Adrenal gland (tissue), 12 donors: ENCODE measurements around the gene PLEKHG7. TPM values are rescaled to one million over a fixed set of nuclear protein-coding genes. Genes with fewer than 3 reads are reported as not detected.

Source experiments
- DNase-seq, 7 donors: peaks; one replicate each; pipeline ENCODE4 v3.0.0-alpha.2; 2019 to 2020
- H3K27ac ChIP-seq, 5 donors: fragments of 200-600 bp; sonication (generic) in 4 of 5; 1 replicate in 3 of 5; 2 replicates in 2 of 5; pipeline versions ENCODE4 v1.5.1 to v1.8.0; 2016 to 2020; ENCODE audit warnings: mild to moderate bottlenecking in 1 of 5
- H3K27me3 ChIP-seq: fragments of 200-600 bp; 2 replicates; pipeline ENCODE4 v1.8.0; 2021
- H3K36me3 ChIP-seq, 2 donors: fragments of 200-600 bp; replicated peaks in 1 of 2; 1 replicate in 1 of 2; 2 replicates in 1 of 2; pipeline versions ENCODE4 v1.5.1 to v1.8.0; 2018 to 2022
- H3K4me1 ChIP-seq, 2 donors: fragments of 200-600 bp; replicated peaks in 1 of 2; 1 replicate in 1 of 2; 2 replicates in 1 of 2; pipeline versions ENCODE4 v1.5.1 to v1.8.0; 2018 to 2021
- H3K4me3 ChIP-seq, 4 donors: fragments of 200-600 bp; sonication (generic) in 3 of 4; one replicate each; pipeline ENCODE4 v1.5.1; 2016 to 2018
- H3K9me3 ChIP-seq, 3 donors: fragments of 200-600 bp; sonication (generic) in 1 of 3; replicated peaks in 1 of 3; 1 replicate in 2 of 3; 2 replicates in 1 of 3; pipeline versions ENCODE4 v1.5.1 to v1.8.0; 2016 to 2021
- CTCF ChIP-seq, 6 experiments: fragments of 450-650 bp in 4 of 6; fragments of 200-600 bp in 2 of 6; sonication (generic) in 1 of 6; IDR thresholded peaks; 1 replicate in 5 of 6; 2 replicates in 1 of 6; pipeline versions ENCODE4 v1.5.1 to v1.8.0; 2016 to 2021; ENCODE audit warnings: antibody characterized with exemption in 6 of 6, mild to moderate bottlenecking in 2 of 6, moderate library complexity in 1 of 6
- POLR2A ChIP-seq, 2 donors: fragments of 450-650 bp; IDR thresholded peaks; one replicate each; pipeline ENCODE4 v1.6.1; 2017; ENCODE audit warnings: antibody characterized with exemption in 2 of 2, mild to moderate bottlenecking in 2 of 2, moderate library complexity in 1 of 2
- WGBS, 4 donors: extraction: QIAGEN DNeasy Blood & Tissue Kit in 2 of 4; methylation state at CpG; one replicate each; pipeline versions ENCODE4 v1.1.5 to v1.1.7; 2013 to 2017; 5-methylcytosine and 5-hydroxymethylcytosine counted together
- intact Hi-C, 2 donors: fragments of 100-400 bp; cut with DNase I; formaldehyde crosslinking; loops; one replicate each; pipeline versions ENCODE4 v1.14.1 to v1.15.0; 2022 to 2023
- polyA plus RNA-seq, 3 donors: library from polyadenylated mRNA; stranded (reverse); fragments of 200-250 nt in 2 of 3; fragments of 350-450 nt in 1 of 3; fragmentation: Illumina TruSeq in 1 of 3; extraction: RNeasy Lipid Tissue Mini Kit (QIAGEN cat#74804) in 1 of 3; gene quantifications; one replicate each; pipeline ENCODE4 v1.2.3, GENCODE V29; 2013 to 2014
- total RNA-seq, 9 donors: library from RNA; depleted of rRNA in 4 of 9; stranded (reverse); fragments of >200 nt in 4 of 9; fragments of 120-200 nt in 1 of 9; fragmentation: NEBNext Ultra II Directional in 1 of 9; extraction: Animal tissue kit (Norgen Biotek cat#: 25700) in 1 of 9; gene quantifications; one replicate each; pipeline versions ENCODE4 v1.1.0 to v1.2.4, GENCODE V29; 2013 to 2023
- donor health status: healthy with polysubstance abuse.
- donor health status: Bipolar disorder and iron deficiency.
- donor health status: DM: yes; HTN: yes; CAD: no.
- donor health status: DM: no; HTN: no; CAD: no.
- donor health status: DM: no; HTN: no; CAD: no.
- donor health status: DM: yes; HTN: yes; CAD: no.

PLEKHG7 gene
- total and polyA plus RNA-seq, 12 donors = not detected

- WGBS, 4 donors = 84 to 89% (median 88%) methylated on average over 4 of the region's 4 CpGs
- Histone ChIP-seq H3K4me1 (no peaks in the 10 kb centered on the region), H3K27me3 (no peaks in the 10 kb centered on the region), H3K4me3 (no peak overlapping the region), H3K9me3 (no peaks in the 10 kb centered on the region), H3K36me3 (peaks cover 0 to 4% of the 10 kb centered on the region in 2 donors), H3K27ac (no peak overlapping the region)
- TF ChIP-seq POLR2A (IDR thresholded peaks at IDR 0.05) (no peak), CTCF (IDR thresholded peaks at IDR 0.05) (no peak)
- intact Hi-C loops = no loop called here
- no peak for DNase-seq
These were observed 107.6 kb downstream of the PLEKHG7 start for GRCh38 chr12:92810370-92810769.

GRCh38 chr12:92814584-92814983 lies 111.8 kb downstream of the PLEKHG7 start:
- Histone ChIP-seq H3K4me3 (no peak overlapping the region), H3K4me1 (no peaks in the 10 kb centered on the region), H3K9me3 (no peaks in the 10 kb centered on the region), H3K27me3 (no peaks in the 10 kb centered on the region), H3K36me3 (peaks cover 0 to 4% of the 10 kb centered on the region in 2 donors), H3K27ac (no peak overlapping the region)
- 89 to 100% (median 97%) methylated on average over 2 of the region's 2 CpGs for WGBS, 4 donors
- DNase-seq = no peak
- TF ChIP-seq POLR2A (IDR thresholded peaks at IDR 0.05) (no peak), CTCF (IDR thresholded peaks at IDR 0.05) (no peak)
- intact Hi-C loops = no loop called here

- Histone ChIP-seq H3K4me3 (no peak overlapping the region), H3K4me1 (no peaks in the 10 kb centered on the region), H3K36me3 (no peaks in the 10 kb centered on the region), H3K9me3 (no peaks in the 10 kb centered on the region), H3K27me3 (no peaks in the 10 kb centered on the region), H3K27ac (no peak overlapping the region)
- intact Hi-C loops = no loop called here
- DNase-seq = no peak
- 83 to 91% (median 88%) methylated on average over 3 of the region's 3 CpGs for WGBS, 4 donors
- no peak for TF ChIP-seq POLR2A (IDR thresholded peaks at IDR 0.05)
- no peak for TF ChIP-seq CTCF (IDR thresholded peaks at IDR 0.05)
These were observed 118.4 kb downstream of the PLEKHG7 start for GRCh38 chr12:92821142-92821541.

Other genes starting within 250 kb of the PLEKHG7 start
- gene EEA1, start 226.3 kb downstream of the PLEKHG7 start, total RNA-seq = 10 to 100 TPM; 11.0 to 36.9 (median 24.6) TPM
- gene EEA1, start 226.3 kb downstream of the PLEKHG7 start, polyA plus RNA-seq = 10 to 100 TPM in 1 of 3 donors, 1 to 10 TPM in 2; 2.5 to 28.6 (median 5.1) TPM